ENCODE data around the gene MEIOC.
"Not testable (repeated sequence)": the region's sequence is repeated elsewhere in the genome, so short reads cannot be mapped to it uniquely, and the experiment has no call there.

MEIOC gene

DNA sequence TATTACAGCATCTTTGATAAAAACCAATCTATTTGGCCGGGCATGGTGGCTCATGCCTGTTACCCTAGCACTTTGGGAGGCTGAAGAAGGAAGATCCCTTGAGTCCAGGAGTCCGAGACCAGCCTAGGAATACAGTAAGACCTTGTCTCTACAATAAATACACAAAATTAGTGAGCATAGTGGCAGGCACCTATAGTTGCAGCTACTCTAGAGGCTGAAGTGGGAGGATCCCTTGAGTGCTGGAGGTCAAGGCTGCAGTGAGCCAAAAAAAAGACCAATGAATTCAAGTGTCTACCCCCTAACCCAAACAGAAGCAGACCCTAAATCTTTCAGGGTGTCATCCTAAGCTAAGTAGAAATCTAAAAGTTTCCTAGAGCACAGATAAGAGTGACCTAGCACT, 7.3 kb upstream of the MEIOC start:
- DNase-seq: no peak

DNA sequence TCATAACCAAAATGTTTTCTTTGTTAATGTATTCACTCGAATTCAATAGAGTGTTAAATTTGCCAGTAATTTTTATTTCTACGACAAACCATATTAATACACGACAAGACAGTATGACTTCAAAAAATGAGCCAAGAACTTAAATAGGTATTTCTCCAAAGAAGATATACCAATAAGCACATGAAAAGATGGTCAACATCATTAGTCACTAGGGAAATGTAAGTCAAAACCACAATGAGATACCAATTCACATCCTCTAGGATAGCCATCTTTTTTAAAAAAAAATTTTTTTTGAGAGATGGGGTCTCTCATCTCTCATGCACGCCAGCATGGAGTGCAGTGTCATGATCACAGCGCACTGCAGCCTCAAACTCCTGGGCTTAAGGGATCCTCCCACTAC, 5.0 kb upstream of the MEIOC start:
- DNase-seq: no peak

DNA sequence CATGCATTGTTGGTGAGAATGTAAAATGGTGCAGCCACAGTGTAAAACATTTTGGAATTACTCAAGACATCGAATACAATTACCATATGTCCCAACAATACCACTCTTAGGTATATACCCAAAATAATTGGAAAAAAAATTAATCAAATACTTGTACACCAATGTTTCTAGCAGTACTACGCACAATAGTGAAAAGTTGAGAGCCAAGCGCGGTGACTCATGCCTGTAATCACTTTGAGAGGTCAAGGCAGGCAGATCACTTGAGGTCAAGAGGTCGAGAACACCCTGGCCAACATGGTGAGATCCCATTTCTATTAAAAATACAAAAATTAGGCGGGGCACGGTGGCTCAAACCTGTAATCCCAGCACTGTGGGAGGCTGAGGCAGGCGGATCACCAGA, 3.5 kb upstream of the MEIOC start:
- no peak for DNase-seq

DNA sequence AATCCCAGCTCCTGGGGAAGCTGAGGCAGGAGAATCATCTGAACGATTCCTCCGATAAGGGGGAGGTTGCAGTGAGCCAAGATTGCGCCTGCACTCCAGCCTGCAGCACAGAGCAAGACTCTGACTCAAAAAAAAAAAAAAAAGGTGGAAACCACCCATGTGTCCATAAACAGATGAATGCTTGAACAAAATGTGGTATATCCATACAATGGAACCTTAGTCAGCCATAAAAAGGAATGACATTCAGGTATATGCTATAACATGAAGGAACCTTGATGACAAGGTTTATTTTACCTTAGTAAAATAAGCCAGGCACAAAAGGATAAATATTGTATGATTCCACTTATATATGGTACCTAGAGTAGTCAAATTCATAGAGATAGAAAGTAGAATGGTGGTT, 2.9 kb upstream of the MEIOC start:
- DNase-seq: no peak

DNA sequence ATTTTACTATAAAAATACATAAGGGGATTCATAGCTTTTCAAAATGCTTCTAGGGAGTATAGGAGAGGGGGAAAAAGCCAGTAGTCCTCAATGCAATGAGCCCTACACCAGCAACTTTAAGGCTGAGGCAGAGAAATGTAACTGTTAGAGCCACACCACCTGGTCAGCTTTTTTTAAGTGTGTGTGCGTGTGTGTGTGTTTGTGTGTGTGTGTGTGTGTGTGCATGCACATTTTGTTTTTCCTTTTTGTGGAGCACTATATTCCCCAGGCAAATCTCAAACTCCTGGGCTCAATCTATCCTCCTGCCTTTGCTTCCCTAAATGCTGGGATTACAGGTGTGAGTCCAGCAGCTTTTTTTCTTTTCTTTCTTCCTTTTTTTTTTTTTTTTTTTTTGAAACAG, 2.3 kb upstream of the MEIOC start:
- no peak for DNase-seq

DNA sequence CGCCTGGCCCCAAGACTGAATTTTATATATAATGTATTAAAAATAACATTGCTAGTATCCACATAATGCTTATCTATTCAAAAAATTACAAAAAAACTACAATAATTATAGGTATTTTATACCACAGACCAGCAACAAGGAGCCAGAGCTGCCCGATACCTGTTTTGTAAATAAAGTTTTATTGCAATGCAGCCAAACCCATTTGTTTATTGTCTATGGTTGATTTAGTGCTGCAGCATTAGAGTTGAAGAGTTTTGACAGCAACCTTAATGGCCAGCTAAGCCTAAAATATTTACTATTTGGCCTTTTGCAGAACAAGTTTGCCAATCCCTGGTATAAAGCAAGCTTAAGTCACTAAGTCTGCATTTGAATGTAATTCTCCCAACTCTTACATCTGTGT, 5.6 kb downstream of the MEIOC start:
- no peak for DNase-seq

DNA sequence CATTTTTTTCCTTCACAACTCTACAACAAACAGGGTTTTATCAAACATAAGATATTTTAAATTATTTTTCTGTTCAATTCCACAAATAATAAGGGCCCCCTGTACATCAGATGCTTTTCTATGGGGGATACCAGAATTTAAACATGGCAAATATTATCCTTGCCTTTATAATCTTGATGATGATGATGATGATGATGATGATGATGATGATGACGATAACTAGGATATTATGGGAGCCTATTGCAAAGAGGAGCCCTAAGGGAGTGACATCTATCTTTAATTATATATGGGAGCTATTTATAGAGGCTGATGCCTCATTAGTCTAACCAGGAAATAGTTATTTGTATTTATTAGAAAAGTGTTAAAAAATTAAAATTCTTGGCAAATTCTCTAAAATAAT, 6.8 kb downstream of the MEIOC start:
- DNase-seq: no peak

DNA sequence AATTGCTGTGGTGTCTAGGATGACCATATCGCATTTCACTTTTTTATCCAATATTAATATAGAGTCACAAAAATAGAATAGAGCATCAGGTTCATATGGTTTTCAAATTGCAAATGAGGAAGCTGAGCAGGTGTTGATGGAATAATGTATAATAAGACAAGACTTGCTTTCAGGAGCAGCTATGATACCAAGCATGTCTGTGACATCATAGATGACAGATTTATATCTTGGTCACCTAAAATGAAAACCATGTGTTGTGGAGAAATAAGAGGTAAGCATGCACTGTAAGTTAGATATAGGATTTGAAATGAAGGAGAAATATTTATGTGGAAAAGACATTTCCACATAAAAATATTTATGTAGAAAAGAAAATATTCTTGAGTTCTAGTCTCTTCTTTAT, 8.6 kb downstream of the MEIOC start:
- DNase-seq: no peak

DNA sequence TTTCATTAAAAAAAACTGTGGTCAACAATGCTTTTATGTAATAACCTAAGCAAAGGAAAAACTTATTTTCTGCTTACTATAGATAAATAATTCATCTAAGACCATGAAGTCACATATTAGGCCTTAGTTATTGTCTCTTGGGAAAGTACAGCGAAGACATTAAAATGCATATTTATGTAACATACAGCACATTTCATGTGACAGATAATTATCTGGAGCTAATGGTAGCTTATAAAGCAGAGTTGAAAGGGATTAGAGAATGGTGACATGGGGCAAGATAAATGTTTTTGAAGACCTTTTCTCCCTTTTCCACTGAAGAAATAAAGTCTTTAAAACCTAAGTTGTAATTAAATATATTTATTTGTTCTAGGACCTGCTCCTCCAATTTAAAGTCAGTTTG, 9.7 kb downstream of the MEIOC start:
- DNase-seq: no peak

DNA sequence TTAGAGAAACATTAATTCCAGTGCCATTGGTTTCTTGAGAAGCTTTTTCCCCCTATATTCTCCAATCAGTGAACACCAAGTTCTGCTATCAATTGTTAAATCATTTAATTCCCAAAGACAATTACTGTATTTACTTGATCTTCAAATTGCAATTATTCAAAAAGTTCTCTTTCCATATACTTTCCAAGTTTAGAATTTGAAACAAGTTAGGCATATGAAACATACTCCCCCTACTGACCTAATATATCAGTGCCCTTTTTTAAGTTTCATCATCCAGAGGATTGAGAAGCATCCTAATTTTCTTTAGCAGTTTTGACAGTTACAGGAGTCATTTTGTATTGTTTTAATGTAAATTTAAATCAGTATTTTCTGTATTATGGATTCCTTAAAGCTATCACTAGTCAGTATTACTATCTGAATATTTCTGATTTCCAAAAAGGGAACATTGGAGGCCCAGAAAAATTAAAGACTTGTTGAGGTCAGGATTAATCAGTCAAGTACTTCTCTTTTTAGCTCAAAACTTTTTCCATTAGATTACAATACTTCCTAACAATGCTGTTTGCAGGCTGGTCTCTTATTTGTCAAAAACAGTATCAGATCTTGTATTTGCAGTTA, 16.3 kb downstream of the MEIOC start:
- DNase-seq: no peak

DNA sequence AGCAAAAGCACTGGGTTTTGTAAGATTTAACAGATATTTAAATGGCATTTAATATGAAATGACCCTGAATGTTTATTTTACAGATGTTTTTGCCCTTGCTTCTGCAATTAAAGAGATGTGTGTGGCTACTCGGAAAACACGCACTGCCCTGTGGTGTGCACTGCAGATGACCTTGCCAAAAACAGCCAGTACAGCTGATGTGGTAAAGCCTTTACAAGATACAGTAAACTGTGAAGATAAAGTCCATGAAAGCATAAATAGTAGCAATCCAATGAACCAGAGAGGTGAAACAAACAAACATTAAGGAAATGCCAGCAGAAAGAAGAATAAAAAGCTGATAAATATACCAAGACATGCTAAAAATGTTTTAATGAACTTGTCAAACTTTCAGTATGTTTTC, 17.6 kb downstream of the MEIOC start:
- no peak for DNase-seq

DNA sequence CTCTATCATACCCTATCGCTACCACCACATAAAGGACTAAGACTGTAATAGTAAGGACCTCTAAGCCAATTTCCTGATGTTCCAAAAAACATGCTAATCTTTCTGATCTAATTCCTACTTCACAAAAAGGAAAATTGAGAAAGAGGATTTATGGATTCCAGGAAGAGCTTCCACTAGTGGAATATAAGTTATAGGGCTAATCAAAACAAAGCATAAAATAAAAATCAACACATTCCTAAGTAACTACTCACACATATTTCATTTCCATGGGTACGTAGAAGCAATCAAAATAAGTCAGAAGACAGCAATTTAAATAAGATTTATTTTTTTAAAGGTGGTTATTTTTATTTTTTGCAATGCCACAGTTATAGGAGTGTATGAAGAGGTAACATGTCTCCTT, 20.9 kb downstream of the MEIOC start:
- DNase-seq: no peak

DNA sequence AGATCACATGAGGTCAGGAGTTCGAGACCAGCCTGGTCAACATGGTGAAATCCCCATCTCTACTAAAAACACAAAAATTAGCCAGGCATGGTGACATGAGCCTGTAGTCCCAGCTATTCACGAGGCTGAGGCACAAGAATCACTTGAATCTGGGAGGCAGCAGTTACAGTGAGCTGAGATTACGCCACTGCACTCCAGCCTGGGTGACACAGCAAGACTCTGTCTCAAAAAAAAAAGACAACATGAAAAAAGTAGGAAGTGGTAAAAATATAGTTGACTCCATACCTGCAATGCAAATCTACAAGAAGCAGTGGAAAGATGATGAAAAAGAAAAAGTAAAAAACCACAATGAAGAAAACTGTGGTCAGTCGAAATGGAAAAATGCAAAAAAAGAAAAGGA, 27.0 kb downstream of the MEIOC start:
- DNase-seq: not testable (repeated sequence)

DNA sequence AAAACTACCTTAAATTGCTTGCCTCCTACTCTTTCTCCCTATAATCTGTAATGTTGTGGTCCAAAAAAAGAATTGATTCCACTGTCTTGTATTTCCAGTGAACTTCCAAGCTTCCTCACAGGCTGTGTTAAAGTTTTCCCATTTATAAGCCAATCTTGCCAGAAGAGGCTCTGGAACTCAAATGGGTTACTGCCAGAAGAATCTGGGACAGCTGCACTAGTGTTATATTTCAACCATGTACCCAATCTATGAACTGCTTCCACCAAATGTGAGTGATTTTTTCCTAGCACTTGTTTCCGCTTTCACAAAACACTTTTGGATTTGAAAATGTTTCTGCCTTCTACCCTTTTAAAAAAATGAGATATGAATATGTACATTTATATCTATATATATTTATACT, 31.5 kb downstream of the MEIOC start:
- no peak for DNase-seq

DNA sequence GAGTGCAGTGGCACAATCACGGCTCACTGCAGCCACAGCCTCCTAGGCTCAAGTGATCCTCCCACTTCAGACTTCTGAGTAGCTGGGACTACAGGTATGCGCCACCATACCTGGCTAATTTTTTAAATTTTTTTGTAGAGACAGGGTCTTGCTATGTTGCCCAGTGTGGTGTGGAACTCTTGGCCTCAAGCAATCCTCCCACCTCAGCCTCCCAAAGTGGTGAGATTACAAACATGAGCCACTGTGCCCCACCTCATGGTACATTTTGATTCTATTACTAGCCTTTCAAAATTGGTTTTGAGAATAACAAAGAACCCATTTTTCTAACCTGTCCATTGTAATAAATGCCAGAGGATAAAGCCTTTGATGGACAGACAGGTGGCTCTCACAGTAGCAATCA, 31.9 kb downstream of the MEIOC start:
- no peak for DNase-seq

DNA sequence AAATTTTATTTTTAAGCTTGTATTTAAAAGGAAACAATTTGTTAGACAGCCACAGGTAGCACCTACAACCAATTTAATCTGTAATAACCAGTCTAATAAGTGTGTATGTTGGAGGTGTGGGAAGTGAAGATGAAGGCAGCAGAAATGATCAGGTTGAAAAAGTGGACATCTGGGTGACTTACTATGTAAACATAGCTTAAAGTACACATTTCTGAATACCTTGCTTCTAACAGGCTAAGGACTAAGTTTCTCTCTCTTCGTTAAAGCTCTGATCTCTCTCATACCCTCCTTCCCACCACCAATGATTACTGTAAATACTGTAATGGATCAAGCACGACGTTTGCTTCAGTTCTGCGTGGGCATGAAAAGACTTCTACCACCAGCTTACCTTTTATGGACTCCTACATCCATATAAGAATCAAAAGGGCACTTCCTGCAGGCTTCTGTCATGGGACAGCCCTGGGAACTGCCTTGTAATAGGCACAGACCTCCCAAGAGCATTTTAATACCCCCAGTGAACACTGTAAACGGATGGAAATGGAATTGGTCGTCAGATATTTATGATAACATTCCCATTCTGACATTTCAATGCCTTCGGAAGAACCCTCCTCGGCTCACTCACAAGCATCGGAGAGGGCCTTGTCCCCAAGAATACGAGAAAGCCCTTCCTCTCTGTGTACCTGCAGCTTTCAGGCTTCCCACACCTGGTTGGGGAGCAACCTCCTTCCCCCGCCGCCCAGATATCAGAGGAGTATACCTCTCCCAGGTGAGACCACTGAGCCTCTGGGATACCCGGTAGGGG, 32.6 kb downstream of the MEIOC start:
- DNase-seq: no peak

DNA sequence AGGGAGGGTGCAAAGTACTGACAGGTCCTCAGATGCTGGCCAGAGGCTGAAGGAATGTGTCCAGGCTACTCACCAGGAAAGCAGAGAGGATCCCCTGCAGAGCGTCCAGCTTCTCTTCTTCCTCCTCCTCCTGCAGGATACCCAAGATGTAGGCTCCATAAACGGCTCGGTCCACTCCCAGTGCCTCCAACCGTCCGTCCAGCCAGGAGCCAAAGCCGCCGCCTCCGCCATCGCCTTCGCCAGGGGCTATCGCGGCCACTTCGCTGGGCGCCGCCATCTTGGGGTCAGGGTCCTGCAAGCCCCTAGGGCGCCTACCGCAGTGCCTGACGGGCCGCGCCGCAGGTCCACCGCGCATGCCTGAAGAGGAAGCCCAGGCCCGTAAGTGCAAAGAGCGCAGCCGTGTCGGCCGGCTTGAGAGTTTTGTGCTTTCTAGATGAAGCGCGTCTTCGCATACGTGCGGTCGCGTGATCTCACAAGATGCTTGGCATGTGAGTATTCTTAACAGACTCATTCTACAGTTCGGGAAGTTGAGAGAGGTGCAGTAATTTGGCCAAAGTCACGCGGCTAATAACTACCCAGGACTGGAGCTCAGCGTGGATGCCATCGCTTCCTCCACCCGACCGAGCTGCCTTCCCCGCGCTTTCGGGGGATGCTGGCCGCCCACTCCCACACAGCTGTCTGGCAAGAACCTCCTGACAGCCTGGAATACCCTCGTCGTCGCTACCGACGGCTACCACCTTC, 33.4 kb downstream of the MEIOC start, which contains the start of gene CCDC43:
Gene CCDC43, minus strand, starts transcription at position 300 of the 741 bp plus-strand sequence. Its CDS starts 23 bp downstream, at position 277.
- DNase-seq: peak; percentile 94

DNA sequence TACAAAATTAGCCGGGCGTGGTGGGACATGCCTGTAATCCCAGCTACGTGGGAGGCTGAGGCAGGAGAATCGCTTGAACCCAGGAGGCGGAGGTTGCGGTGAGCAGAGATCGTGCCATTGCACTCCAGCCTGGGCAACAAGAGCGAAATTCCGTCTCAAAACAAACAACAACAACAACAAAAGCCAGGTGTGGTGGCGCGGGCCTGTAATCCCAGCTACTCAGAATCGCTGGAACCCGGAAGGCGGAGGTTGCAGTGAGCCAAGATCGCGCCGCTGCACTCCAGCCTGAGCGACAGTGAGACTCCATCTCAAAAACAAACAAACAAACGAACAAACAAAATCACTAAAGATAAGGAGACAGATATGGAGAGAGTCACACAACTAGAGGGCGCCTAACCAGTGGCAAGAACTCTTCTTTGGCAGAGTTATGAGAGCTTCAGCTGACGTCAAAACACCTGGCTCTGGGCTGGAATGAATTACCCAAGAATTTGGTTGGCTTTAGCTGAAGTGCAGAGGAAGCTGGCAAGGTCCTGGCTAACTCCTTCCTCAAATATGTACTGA, 34.6 kb downstream of the MEIOC start:
- not testable (repeated sequence) for DNase-seq

DNA sequence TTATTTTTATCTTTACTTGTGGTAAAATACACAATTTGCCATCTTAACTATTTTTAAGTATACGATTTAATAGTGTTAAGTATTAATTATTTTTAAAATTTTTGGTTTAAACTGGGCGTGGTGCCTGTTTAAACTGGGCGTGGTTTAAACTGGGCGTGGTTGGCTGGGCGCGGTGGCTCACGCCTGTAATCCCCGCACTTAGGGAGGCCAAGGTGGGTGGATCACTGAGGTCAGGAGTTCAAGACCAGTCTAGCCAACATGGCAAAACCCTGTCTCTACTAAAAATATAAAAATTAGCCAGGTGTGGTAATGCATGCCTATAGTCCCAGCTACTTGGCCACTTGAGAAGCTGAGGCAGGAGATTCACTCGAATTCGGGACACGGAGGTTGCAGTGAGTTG, 37.3 kb downstream of the MEIOC start:
- no peak for DNase-seq

DNA sequence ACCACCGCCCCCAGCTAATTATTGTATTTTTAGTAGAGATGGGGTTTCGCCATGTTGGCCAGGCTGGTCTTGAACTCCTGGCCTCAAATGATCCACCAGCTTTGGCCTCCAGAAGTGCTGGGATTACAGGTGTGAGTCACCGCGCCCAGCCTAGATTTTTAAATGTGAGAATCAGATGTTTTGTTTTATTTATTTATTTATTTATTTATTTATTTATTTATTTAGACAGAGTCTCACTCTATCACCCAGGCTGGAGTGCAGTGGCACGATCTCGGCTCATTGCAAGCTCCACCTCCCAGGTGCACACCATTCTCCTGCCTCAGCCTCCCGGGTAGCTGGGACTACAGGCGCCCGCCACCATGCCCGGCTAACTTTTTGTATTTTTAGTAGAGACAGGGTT, 44.0 kb downstream of the MEIOC start:
- DNase-seq: not testable (repeated sequence)

DNA sequence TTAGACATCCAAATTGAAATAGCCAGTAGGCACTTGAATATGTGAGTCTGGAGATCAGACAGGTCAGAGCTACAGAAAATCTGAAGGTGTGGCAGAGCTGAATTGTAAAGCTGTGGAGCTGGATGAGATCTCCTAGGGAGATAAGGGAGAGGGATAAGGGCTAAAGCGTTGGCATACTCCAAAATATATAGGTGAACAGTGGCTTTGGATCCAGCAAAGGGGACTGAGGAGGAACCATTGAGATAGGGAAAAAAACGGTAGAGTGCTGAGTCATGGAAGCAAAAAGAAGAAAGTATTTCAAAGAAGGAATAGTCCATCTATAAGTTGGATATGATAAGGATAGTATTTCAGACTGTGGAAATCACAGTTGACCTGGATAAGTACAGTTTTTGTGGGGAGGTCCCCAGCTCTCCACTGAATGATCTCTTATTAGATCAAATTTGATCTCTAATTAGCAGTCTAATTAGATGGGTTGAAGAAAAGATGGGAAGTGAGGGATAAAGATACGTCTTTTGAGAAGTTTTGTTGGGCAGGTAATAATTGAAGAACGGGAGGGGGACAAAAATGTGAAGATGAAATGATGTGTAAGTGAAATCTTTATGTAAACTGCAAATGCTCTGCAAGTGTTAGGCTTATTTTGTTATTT, 51.6 kb downstream of the MEIOC start:
- DNase-seq: no peak

DNA sequence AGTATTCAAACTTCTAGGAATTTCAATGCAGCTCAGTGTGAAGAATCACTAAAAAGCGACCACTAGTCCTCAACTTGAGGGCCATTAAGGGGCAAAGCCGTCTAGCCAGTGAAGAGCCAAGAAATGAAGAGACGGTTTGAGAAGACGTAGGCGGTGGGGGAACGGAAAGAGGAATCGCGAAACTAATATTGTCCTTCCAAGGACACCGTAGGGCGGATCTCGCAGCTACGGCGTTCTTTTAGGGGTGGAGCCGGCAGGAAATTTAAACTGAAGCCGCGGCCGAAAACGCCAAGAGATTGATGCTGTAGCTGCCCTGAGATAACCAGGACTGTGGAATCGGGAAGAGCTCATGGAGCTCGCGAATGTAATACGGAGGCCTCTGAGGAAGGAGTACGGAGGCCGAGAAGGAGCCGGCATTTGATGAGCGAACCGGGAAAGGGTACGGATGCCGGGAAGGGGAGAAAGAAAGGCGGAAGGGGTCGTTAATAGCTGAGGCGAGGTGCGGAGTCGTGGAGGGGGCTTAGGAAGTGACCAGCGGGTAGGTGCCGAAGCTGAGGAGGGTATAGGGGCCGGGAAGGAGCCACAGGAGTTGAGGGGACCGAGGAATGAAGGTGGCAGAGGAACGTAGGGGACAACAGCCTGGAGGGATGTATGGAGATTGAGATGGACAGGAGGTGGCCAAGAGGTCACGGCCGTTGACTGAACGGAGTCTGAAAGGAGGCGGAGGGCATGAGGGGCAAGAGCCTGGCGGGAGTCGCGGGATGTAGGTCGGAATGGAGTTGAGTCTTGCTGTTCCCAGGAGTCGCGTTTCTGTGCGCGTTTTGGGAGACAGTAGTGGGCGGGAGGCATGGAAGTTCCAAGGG, 52.4 kb downstream of the MEIOC start, which contains the start of gene DBF4B:
Gene DBF4B, plus strand, starts transcription at position 265 of the 863 bp plus-strand sequence. Its CDS starts 156 bp downstream, at position 421.
- peak; percentile 90 for DNase-seq
